Astrocyte of the cerebellum (primary cell): ENCODE data around the gene ANAPC15.

Source experiments
- DNase-seq: peaks from one replicate; pipeline ENCODE4 v3.0.0-alpha.2; 2011; ENCODE audit warnings: low read depth
- H3K4me3 ChIP-seq: 2 replicates; pipeline ENCODE4 v1.5.1; 2011; ENCODE audit warnings: mild to moderate bottlenecking, low read depth, low read length, moderate library complexity
- CTCF ChIP-seq: IDR thresholded peaks from 2 replicates; pipeline ENCODE4 v1.5.1; 2012; ENCODE audit warnings: low read length, low read depth, moderate library complexity, mild to moderate bottlenecking; ENCODE audit errors: missing control alignments
- in situ Hi-C: cut with HindIII; loops from 2 replicates; pipeline ENCODE4 v1.10.0; 2017; ENCODE audit warnings: low sequenced_read_pairs

ANAPC15 gene

GRCh38 chr11:72125956-72126355 lies 13.5 kb upstream of the ANAPC15 start:
- in situ Hi-C loops: no loop called here
- no peak overlapping the region for H3K4me3 ChIP-seq
- no peak for TF ChIP-seq CTCF
- DNase-seq: no peak

- TF ChIP-seq CTCF: no peak
- in situ Hi-C loops: loop anchor here (25.0 kb wide), 1 partner anchor 112 kb away; no protein-coding TSS in a partner anchor
- H3K4me3 ChIP-seq: no peak overlapping the region
- DNase-seq: no peak
Observed at GRCh38 chr11:72124046-72124445, 11.6 kb upstream of the ANAPC15 start.

GRCh38 chr11:72123117-72123653 lies 10.7 kb upstream of the ANAPC15 start:
- in situ Hi-C loops: loop anchor here (25.0 kb wide), 1 partner anchor 111 kb away; no protein-coding TSS in a partner anchor
- no peak for TF ChIP-seq CTCF
- DNase-seq: no peak
- no peak overlapping the region for H3K4me3 ChIP-seq

- no peak for DNase-seq
- TF ChIP-seq CTCF: no peak
- in situ Hi-C loops: loop anchor here (25.0 kb wide), 1 partner anchor 110 kb away; no protein-coding TSS in a partner anchor
- no peak overlapping the region for H3K4me3 ChIP-seq
Observed at GRCh38 chr11:72122607-72123006, 10.1 kb upstream of the ANAPC15 start.

- no peak for TF ChIP-seq CTCF
- no peak overlapping the region for H3K4me3 ChIP-seq
- in situ Hi-C loops: loop anchor here (25.0 kb wide), 1 partner anchor 109 kb away; no protein-coding TSS in a partner anchor
- no peak for DNase-seq
Observed at GRCh38 chr11:72120930-72121329, 8.4 kb upstream of the ANAPC15 start.

GRCh38 chr11:72119198-72119597 lies 6.7 kb upstream of the ANAPC15 start:
- no peak for DNase-seq
- no peak overlapping the region for H3K4me3 ChIP-seq
- in situ Hi-C loops: loop anchor here (25.0 kb wide), 1 partner anchor 107 kb away; no protein-coding TSS in a partner anchor
- TF ChIP-seq CTCF: no peak
